WTC11 (cell line): ENCODE results near the gene KIRREL3. TPM values are rescaled to one million over a fixed set of nuclear protein-coding genes. Genes with fewer than 3 reads are reported as not detected.
A peak's percentile ranks its signal among the peaks of the same experiment; 100 is the strongest.

Experiments
- ATAC-seq: fragments of 200-7000 bp; cut with Tn5 transposase; 2 replicates; pipeline ENCODE4 v1.10.0; 2021; ENCODE audit warnings: mild to moderate bottlenecking, moderate library complexity
- CTCF ChIA-PET: fragments of 300-600 bp; sonication (Branson Sonifier 250); formaldehyde crosslinking; loops from one replicate; lab custom pipeline; 2021; ENCODE audit warnings: antibody characterized with exemption; lab: Charles Lee
- POLR2A ChIA-PET: fragments of 350-600 bp; sonication (Branson Sonifier 250); formaldehyde crosslinking; loops from one replicate; lab custom pipeline; 2021; ENCODE audit warnings: antibody characterized with exemption; lab: Charles Lee
- DNase-seq: peaks from one replicate; pipeline ENCODE4 v3.0.0; 2021; ENCODE audit warnings: low spot score
- H3K27ac Mint-ChIP-seq: 2 replicates; pipeline ENCODE4 v1.8.0; 2021; ENCODE audit warnings: mixed read lengths
- H3K27me3 Mint-ChIP-seq: 2 replicates; pipeline ENCODE4 v1.8.0; 2021; ENCODE audit warnings: low read depth, mild to moderate bottlenecking, moderate library complexity, mixed read lengths
- H3K36me3 Mint-ChIP-seq: 2 replicates; pipeline ENCODE4 v1.8.0; 2021; ENCODE audit warnings: mixed read lengths
- H3K4me1 Mint-ChIP-seq: 2 replicates; pipeline ENCODE4 v1.8.0; 2022; ENCODE audit warnings: mixed read lengths
- H3K4me3 Mint-ChIP-seq: 2 replicates; pipeline ENCODE4 v1.8.0; 2021; ENCODE audit warnings: mild to moderate bottlenecking, moderate library complexity, mixed read lengths
- H3K9me3 Mint-ChIP-seq: 2 replicates; pipeline ENCODE4 v1.8.0; 2021; ENCODE audit warnings: mixed read lengths
- AFF4 ChIP-seq: sonication (generic); formaldehyde crosslinking; IDR thresholded peaks from 2 replicates; pipeline ENCODE4 v1.8.1; 2023; ENCODE audit warnings: mild to moderate bottlenecking, missing genetic modification reagents, borderline replicate concordance
- ATF2 ChIP-seq: sonication (generic); formaldehyde crosslinking; IDR thresholded peaks from 2 replicates; pipeline ENCODE4 v1.8.1; 2022; ENCODE audit warnings: low read depth, missing genetic modification reagents, borderline replicate concordance
- CBFB ChIP-seq: sonication (generic); formaldehyde crosslinking; IDR thresholded peaks from 2 replicates; pipeline ENCODE4 v1.8.1; 2022; ENCODE audit warnings: mild to moderate bottlenecking, low read depth, missing genetic modification reagents
- E2F1 ChIP-seq: sonication (generic); formaldehyde crosslinking; IDR thresholded peaks from 2 replicates; pipeline ENCODE4 v1.8.0; 2022; ENCODE audit warnings: mild to moderate bottlenecking, missing genetic modification reagents
- E2F5 ChIP-seq: sonication (generic); formaldehyde crosslinking; IDR thresholded peaks from 2 replicates; pipeline ENCODE4 v1.8.1; 2022; ENCODE audit warnings: mild to moderate bottlenecking, moderate library complexity, missing genetic modification reagents
- ELF4 ChIP-seq: sonication (generic); formaldehyde crosslinking; IDR thresholded peaks from 2 replicates; pipeline ENCODE4 v1.8.1; 2022; ENCODE audit warnings: low read depth, mild to moderate bottlenecking, moderate library complexity, missing genetic modification reagents
- ERG ChIP-seq: fragments of 250-450 bp; sonication (Bioruptor Pico); IDR thresholded peaks from 2 replicates; pipeline ENCODE4 v1.8.0; 2021; ENCODE audit warnings: mild to moderate bottlenecking
- ESRRA ChIP-seq: sonication (generic); formaldehyde crosslinking; IDR thresholded peaks from 2 replicates; pipeline ENCODE4 v1.8.1; 2022; ENCODE audit warnings: mild to moderate bottlenecking, missing genetic modification reagents, borderline replicate concordance
- FOXK1 ChIP-seq: sonication (generic); formaldehyde crosslinking; IDR thresholded peaks from 2 replicates; pipeline ENCODE4 v1.8.0; 2022; ENCODE audit warnings: mild to moderate bottlenecking, moderate library complexity, missing genetic modification reagents
- GTF2I ChIP-seq: fragments of 250-450 bp; sonication (Bioruptor Pico); conservative IDR thresholded peaks from 2 replicates; pipeline ENCODE4 v1.4.0; 2021; ENCODE audit warnings: mild to moderate bottlenecking
- JAZF1 ChIP-seq: fragments of 250-450 bp; sonication (Bioruptor Pico); IDR thresholded peaks from 2 replicates; pipeline ENCODE4 v1.9.0; 2021; ENCODE audit warnings: moderate library complexity, mild to moderate bottlenecking, inconsistent platforms
- JUN ChIP-seq: sonication (generic); formaldehyde crosslinking; IDR thresholded peaks from 2 replicates; pipeline ENCODE4 v1.8.0; 2023; ENCODE audit warnings: mild to moderate bottlenecking, missing genetic modification reagents
- NR2C2 ChIP-seq: sonication (generic); formaldehyde crosslinking; IDR thresholded peaks from 2 replicates; pipeline ENCODE4 v1.8.0; 2022; ENCODE audit warnings: mild to moderate bottlenecking, missing genetic modification reagents
- PREB ChIP-seq: sonication (generic); formaldehyde crosslinking; IDR thresholded peaks from 2 replicates; pipeline ENCODE4 v1.8.1; 2022; ENCODE audit warnings: mild to moderate bottlenecking, missing genetic modification reagents, moderate library complexity, borderline replicate concordance
- SOX15 ChIP-seq: fragments of 250-450 bp; sonication (Bioruptor Pico); IDR thresholded peaks from 2 replicates; pipeline ENCODE4 v1.9.0; 2021; ENCODE audit warnings: mild to moderate bottlenecking
- ZNF232 ChIP-seq: sonication (generic); formaldehyde crosslinking; IDR thresholded peaks from 2 replicates; pipeline ENCODE4 v1.8.0; 2022; ENCODE audit warnings: mild to moderate bottlenecking, missing genetic modification reagents
- ZNF263 ChIP-seq: sonication (generic); formaldehyde crosslinking; IDR thresholded peaks from 2 replicates; pipeline ENCODE4 v1.8.1; 2022; ENCODE audit warnings: low read depth, mild to moderate bottlenecking, moderate library complexity, missing genetic modification reagents
- ZNF423 ChIP-seq: fragments of 250-450 bp; sonication (Bioruptor Pico); IDR thresholded peaks from 2 replicates; pipeline ENCODE4 v2.1.2; 2022; ENCODE audit warnings: mild to moderate bottlenecking, moderate library complexity
- total RNA-seq: library from RNA; stranded (reverse); gene quantifications from 3 replicates; pipeline ENCODE4 v1.2.3, GENCODE V29; 2021

The KIRREL3 gene
- total RNA-seq, 1 experiment from 2014 or later, result 0.59 TPM

GRCh38 chr11:126924376-126925040 is 76.1 kb downstream of the KIRREL3 start:
- Mint-ChIP-seq H3K36me3 (no peaks in the 10 kb centered on the region), H3K4me3 (no peak overlapping the region), H3K27ac (no peak overlapping the region), H3K27me3 (no peaks in the 10 kb centered on the region; the same call in 1 of the 2 replicates), H3K4me1 (peaks cover 7% of the 10 kb centered on the region; the same call in 1 of the 2 replicates), H3K9me3 (peaks cover 12% of the 10 kb centered on the region)
- DNase-seq, result no peak
- TF ChIP-seq ZNF232 (CRISPR knock-in tag) (no peak), NR2C2 (CRISPR knock-in tag) (no peak), E2F1 (CRISPR knock-in tag) (no peak), FOXK1 (CRISPR knock-in tag) (no peak), PREB (CRISPR knock-in tag) (no peak), ZNF263 (CRISPR knock-in tag) (no peak), JAZF1 (CRISPR knock-in tag) (no peak), AFF4 (CRISPR knock-in tag) (no peak), SOX15 (CRISPR knock-in tag) (no peak), JUN (CRISPR knock-in tag) (no peak)
- ChIA-PET CTCF (no interaction called here), POLR2A (no interaction called here)
- no peak for ATAC-seq

GRCh38 chr11:126920833-126921232 is 79.7 kb downstream of the KIRREL3 start:
- DNase-seq (peak; percentile 19), ATAC-seq (peak; percentile 50; the same call in 1 of the 2 replicates)
- POLR2A ChIA-PET, result no interaction called here

More at GRCh38 chr11:126920833-126921232, 79.7 kb downstream of the KIRREL3 start:
- no peaks in the 10 kb centered on the region; the same call in 1 of the 2 replicates for H3K27me3 Mint-ChIP-seq
- H3K36me3 Mint-ChIP-seq, result no peaks in the 10 kb centered on the region
- H3K9me3 Mint-ChIP-seq, result peaks cover 6% of the 10 kb centered on the region
- H3K4me3 Mint-ChIP-seq, result no peak overlapping the region
- peaks cover 9% of the 10 kb centered on the region for H3K4me1 Mint-ChIP-seq
- no peak overlapping the region for H3K27ac Mint-ChIP-seq
- CTCF ChIA-PET, result interaction anchor here (0.6 kb wide), 1 partner anchor 28 kb away, joined by 3 read pairs; no protein-coding TSS in a partner anchor
- TF ChIP-seq AFF4 (CRISPR knock-in tag) (no peak), GTF2I (CRISPR knock-in tag) (no peak), PREB (CRISPR knock-in tag) (no peak), ATF2 (CRISPR knock-in tag) (no peak), ERG (CRISPR knock-in tag) (no peak), CBFB (CRISPR knock-in tag) (no peak), E2F5 (no peak), ZNF423 (no peak), FOXK1 (CRISPR knock-in tag) (no peak), ESRRA (CRISPR knock-in tag) (no peak), ELF4 (CRISPR knock-in tag) (no peak)
